Measurements from ENCODE around the gene MINK1.

MINK1 gene

DNA sequence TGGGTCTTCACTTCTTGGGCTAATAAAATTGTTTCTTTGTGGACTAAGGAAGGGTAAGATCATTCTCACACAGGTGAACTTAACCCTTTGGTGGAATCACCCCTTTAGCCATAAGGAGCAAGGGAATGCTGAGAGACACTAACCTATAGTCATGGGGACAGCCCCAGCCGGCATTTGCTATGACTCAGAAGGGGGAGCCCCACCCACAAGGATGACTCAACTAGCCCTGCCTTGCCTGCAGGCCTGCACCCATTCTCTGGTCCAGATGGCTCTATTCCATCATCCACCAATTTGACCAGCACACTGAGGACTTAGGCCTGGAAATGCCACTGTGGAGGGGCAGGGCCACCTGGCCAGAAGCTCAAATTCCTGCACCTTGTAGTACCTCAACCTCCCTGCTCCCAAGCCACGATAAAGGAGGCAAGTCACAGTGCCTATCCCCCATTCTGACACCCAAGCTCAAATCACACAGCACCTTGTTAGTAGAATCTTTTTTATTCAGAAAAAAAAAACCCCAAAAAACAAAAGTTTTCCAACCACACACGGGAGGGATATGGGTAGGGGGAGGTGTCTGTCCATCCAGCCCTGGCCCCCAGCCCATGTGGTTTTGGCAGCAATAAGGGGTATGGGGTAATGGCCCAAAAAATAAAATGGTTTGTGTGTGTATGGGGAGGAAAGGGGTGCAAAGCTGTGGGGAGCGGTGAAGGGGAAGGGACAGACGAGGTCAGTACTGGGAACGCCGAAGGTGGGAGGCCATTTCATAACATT is 112.2 kb downstream of the MINK1 start:
- in situ Hi-C loops (cut with MboI; ENCODE audit: low sequenced_read_pairs): no loop called here

DNA sequence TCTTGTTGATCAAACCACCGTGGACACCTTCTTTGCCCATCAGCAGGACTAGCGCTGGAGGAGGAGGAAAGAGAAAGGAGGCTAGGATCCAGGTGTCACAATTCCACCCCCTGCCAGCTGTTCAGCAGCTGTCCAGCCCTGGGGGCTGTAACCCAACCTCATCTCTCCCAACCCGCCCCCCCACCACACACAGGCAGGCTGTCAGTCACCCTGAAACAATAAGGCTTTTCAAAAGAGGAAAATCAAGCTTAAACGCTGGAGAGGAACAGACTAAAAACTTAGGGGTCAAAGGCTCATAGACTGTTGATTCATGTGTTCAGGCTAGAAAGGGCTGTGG is 112.8 kb downstream of the MINK1 start:
- in situ Hi-C loops (cut with MboI; ENCODE audit: low sequenced_read_pairs): no loop called here

DNA sequence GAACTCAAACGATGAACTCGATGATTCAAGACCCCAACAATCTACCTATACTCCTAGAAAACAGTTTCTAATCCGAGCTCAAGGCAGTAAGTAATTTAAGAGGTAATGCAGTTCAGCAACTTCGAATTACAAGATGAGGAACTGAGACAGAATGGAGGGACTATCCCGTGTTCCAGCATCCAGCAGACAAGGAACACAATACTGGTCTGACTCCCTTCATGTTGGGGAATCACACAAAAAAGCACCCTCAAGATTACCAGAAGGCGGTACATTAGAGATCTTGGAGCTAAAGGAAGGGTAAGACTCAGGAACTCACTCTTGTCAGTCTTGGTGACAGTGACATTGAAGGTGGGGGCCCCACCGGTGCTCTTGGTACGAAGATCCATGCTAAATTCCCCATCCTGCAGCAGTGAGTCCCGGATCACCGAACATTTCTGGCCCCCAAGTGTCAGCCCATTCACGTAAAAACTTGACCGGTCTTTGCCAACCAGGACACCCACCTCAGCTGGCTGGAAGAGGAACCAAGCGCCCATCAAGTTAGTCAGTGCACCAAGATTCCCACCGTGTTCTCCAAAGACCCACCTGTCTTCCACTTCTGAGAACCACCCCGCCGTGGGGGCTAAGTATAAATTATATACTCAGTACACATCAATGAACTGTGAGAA is 113.3 kb downstream of the MINK1 start:
- in situ Hi-C loops (cut with MboI; ENCODE audit: low sequenced_read_pairs): no loop called here

DNA sequence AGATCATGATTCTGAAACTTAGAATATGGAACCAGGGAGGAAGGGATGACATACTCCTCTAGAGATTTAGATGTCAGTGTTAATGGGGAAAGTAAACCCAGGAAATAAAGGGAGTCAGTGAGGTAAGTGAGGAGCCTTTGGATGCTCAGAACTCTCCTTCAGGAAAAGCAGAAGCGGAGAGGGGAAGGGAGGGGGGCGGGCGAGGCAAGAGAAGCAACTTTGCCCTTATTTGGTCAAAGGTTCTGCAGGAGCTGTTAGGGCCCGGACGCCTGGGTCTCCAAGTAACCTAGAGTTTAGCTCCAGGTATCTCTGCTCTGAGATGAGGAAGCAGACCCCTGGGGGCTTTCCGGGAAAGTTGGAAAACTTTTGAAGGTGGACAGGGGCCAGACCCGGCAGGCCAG is 113.9 kb downstream of the MINK1 start:
- in situ Hi-C loops (cut with MboI; ENCODE audit: low sequenced_read_pairs): no loop called here

Data from hTERT RPE-1 (cell line).